HG03354 (cell line): Measurements from ENCODE around the gene UBE2A.

Source experiments
- ATAC-seq: cut with Tn5 transposase; IDR thresholded peaks from one replicate; pipeline ENCODE4 v1.9.1; 2021; ENCODE audit warnings: mild to moderate bottlenecking; ENCODE audit not compliant: unreplicated experiment, poor library complexity, severe bottlenecking

The UBE2A gene

GRCh38 chrX:119606280-119607017 lies 32.1 kb downstream of the UBE2A start, which contains the start of gene NKRF:
Gene NKRF (minus strand): TSS chrX:119606424.
- peak; percentile 76 for ATAC-seq

GRCh38 chrX:119607018-119607389 lies 32.6 kb downstream of the UBE2A start:
- no peak for ATAC-seq

- no peak for ATAC-seq
Measured at GRCh38 chrX:119614776-119615175, 40.4 kb downstream of the UBE2A start.

- peak; percentile 83 for ATAC-seq
Measured at GRCh38 chrX:119617517-119618164, 43.3 kb downstream of the UBE2A start.

- peak; percentile 39 for ATAC-seq
Measured at GRCh38 chrX:119618439-119618838, 44.1 kb downstream of the UBE2A start.

- ATAC-seq, result no peak
Measured at GRCh38 chrX:119622356-119623232, 48.2 kb downstream of the UBE2A start.

GRCh38 chrX:119624417-119624816 lies 50.1 kb downstream of the UBE2A start:
- no peak for ATAC-seq

- no peak for ATAC-seq
Measured at GRCh38 chrX:119624951-119625668, 50.7 kb downstream of the UBE2A start.

- no peak for ATAC-seq
Measured at GRCh38 chrX:119625843-119626242, 51.5 kb downstream of the UBE2A start.
